Ishikawa (cell line): Measurements from ENCODE around the gene HYDIN.

ENCODE experiments used
- CEBPB ChIP-seq: IDR thresholded peaks from 2 replicates; pipeline ENCODE4 v1.6.1; 2012
- CREB1 ChIP-seq: IDR thresholded peaks from 2 replicates; pipeline ENCODE4 v1.6.1; 2012; ENCODE audit warnings: low read depth
- EGR1 ChIP-seq: IDR thresholded peaks from 2 replicates; pipeline ENCODE4 v1.6.1; 2012
- EP300 ChIP-seq: IDR thresholded peaks from 2 replicates; pipeline ENCODE4 v1.6.1; 2012; ENCODE audit warnings: borderline replicate concordance
- FOXM1 ChIP-seq: IDR thresholded peaks from 2 replicates; pipeline ENCODE4 v1.6.1; 2012; ENCODE audit warnings: low read depth, borderline replicate concordance
- NFIC ChIP-seq: IDR thresholded peaks from 2 replicates; pipeline ENCODE4 v1.6.1; 2012
- RAD21 ChIP-seq: IDR thresholded peaks from 2 replicates; pipeline ENCODE4 v1.6.1; 2012; ENCODE audit warnings: low read depth
- TAF1 ChIP-seq: IDR thresholded peaks from 2 replicates; pipeline ENCODE4 v1.6.1; 2012; ENCODE audit warnings: low read depth, mild to moderate bottlenecking
- TCF12 ChIP-seq: IDR thresholded peaks from 2 replicates; pipeline ENCODE4 v1.6.1; 2012; ENCODE audit warnings: low read depth
- TEAD4 ChIP-seq: IDR thresholded peaks from 2 replicates; pipeline ENCODE4 v1.6.1; 2012
- YY1 ChIP-seq: IDR thresholded peaks from 2 replicates; pipeline ENCODE4 v1.6.1; 2012; ENCODE audit warnings: low read depth
- ZBTB7A ChIP-seq: IDR thresholded peaks from 2 replicates; pipeline ENCODE4 v1.6.1; 2012; ENCODE audit warnings: low read depth
- TF ChIP-seq, protein P1 (sequence below): IDR thresholded peaks from 2 replicates; pipeline ENCODE4 v1.6.1; 2012; ENCODE audit warnings: low read depth, mild to moderate bottlenecking
- TF ChIP-seq, protein P2 (sequence below): IDR thresholded peaks from 2 replicates; pipeline ENCODE4 v1.6.1; 2012
- TF ChIP-seq, protein P3 (sequence below): IDR thresholded peaks from 2 replicates; pipeline ENCODE4 v1.6.1; 2012

Gene HYDIN

DNA sequence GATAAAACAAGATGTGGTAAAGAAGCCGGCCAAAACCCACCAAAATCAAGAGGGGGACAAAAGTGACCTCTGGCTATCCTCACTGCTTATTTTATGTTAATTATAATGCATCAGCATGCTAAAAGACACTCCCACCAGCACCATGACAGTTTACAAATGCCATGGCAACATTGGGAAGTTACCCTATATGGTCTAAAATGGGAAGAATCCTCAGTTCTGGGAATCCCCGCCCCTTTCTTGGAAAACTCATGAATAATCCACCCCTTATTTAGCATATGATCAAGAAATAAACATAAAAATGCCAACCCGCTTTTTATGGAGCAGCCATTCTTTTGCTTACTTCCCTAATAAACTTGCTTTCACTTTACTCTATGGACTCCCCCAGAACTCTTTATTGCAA is 33.1 kb upstream of the HYDIN start:
- TF ChIP-seq, protein P1, sequence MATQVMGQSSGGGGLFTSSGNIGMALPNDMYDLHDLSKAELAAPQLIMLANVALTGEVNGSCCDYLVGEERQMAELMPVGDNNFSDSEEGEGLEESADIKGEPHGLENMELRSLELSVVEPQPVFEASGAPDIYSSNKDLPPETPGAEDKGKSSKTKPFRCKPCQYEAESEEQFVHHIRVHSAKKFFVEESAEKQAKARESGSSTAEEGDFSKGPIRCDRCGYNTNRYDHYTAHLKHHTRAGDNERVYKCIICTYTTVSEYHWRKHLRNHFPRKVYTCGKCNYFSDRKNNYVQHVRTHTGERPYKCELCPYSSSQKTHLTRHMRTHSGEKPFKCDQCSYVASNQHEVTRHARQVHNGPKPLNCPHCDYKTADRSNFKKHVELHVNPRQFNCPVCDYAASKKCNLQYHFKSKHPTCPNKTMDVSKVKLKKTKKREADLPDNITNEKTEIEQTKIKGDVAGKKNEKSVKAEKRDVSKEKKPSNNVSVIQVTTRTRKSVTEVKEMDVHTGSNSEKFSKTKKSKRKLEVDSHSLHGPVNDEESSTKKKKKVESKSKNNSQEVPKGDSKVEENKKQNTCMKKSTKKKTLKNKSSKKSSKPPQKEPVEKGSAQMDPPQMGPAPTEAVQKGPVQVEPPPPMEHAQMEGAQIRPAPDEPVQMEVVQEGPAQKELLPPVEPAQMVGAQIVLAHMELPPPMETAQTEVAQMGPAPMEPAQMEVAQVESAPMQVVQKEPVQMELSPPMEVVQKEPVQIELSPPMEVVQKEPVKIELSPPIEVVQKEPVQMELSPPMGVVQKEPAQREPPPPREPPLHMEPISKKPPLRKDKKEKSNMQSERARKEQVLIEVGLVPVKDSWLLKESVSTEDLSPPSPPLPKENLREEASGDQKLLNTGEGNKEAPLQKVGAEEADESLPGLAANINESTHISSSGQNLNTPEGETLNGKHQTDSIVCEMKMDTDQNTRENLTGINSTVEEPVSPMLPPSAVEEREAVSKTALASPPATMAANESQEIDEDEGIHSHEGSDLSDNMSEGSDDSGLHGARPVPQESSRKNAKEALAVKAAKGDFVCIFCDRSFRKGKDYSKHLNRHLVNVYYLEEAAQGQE: no peak
- TF ChIP-seq CEBPB (no peak), NFIC (no peak), YY1 (no peak), CREB1 (no peak)
- TF ChIP-seq, protein P2, sequence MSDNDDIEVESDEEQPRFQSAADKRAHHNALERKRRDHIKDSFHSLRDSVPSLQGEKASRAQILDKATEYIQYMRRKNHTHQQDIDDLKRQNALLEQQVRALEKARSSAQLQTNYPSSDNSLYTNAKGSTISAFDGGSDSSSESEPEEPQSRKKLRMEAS: no peak

DNA sequence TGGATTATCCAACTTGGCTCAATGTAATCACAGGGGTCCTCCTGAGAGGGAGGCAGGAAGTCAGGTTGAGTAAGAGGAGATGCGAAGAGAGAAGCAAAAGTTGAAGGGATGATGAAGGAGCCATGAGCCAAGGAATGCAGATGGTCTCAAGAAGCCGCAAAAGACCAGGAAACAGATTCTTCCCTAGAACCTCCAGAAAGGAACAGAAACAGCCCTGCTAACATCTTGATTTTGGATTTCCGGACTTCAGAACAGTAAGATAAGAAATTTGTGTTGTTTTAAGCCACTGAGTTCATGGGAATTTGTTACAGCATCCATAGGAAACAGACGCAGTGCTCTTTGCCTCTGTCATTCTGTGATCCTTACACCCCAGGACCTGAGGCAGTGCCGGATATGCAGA is 31.9 kb upstream of the HYDIN start:
- TF ChIP-seq CEBPB (no peak), FOXM1 (no peak), ZBTB7A (no peak), TCF12 (no peak), YY1 (no peak), CREB1 (no peak)
- TF ChIP-seq, protein P2: no peak
- TF ChIP-seq, protein P3, sequence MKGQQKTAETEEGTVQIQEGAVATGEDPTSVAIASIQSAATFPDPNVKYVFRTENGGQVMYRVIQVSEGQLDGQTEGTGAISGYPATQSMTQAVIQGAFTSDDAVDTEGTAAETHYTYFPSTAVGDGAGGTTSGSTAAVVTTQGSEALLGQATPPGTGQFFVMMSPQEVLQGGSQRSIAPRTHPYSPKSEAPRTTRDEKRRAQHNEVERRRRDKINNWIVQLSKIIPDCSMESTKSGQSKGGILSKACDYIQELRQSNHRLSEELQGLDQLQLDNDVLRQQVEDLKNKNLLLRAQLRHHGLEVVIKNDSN: no peak

DNA sequence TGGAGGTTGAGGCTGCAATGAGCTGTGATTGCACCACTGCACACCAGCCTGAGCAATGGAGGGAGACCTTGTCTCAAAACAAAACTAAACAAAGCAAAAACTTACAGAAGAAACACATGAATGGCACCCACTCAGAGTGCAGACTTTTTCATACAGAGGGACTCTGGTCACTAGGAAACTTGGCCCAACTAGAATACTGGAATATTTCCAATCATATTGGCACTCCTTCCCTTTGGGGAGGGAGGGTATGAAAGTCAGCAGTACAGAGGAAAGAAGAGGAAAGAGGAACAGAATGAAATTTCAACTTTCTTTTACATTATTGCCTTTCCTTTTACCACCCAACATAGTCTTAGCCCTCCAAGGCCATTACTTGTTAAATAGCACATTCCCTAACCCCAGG is 30.5 kb upstream of the HYDIN start:
- TF ChIP-seq, protein P2: no peak
- no peak for TF ChIP-seq YY1
- no peak for TF ChIP-seq EGR1
- no peak for TF ChIP-seq NFIC
- TF ChIP-seq, protein P3: no peak
- no peak for TF ChIP-seq TCF12
- no peak for TF ChIP-seq CREB1
- TF ChIP-seq, protein P1: no peak
- TF ChIP-seq FOXM1: no peak
- TF ChIP-seq TAF1: no peak

DNA sequence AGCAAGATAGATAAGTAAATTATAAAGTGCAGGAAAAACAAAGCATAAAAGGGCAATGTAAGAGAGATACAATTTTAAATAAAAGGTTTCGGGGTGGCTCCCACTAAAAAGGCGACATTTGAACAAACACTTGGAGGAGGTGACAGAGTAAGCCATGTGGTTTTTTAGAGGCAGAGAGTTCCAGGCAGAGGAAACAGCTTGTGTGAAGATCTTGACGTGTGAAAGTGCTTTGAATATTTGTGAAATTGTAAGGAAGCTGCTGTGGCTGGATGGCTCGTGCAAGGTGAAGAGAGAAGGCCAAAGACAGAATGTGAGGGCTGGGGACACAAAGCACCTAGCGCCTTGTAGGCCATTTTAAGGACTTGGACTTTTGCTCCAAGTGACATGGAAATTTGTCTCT is 28.6 kb upstream of the HYDIN start:
- no peak for TF ChIP-seq TCF12
- TF ChIP-seq, protein P3: no peak
- TF ChIP-seq TEAD4: no peak
- TF ChIP-seq TAF1: no peak
- no peak for TF ChIP-seq CREB1
- no peak for TF ChIP-seq NFIC
- TF ChIP-seq, protein P1: no peak
- no peak for TF ChIP-seq RAD21
- TF ChIP-seq YY1: no peak
- TF ChIP-seq ZBTB7A: no peak
- TF ChIP-seq EP300: no peak

DNA sequence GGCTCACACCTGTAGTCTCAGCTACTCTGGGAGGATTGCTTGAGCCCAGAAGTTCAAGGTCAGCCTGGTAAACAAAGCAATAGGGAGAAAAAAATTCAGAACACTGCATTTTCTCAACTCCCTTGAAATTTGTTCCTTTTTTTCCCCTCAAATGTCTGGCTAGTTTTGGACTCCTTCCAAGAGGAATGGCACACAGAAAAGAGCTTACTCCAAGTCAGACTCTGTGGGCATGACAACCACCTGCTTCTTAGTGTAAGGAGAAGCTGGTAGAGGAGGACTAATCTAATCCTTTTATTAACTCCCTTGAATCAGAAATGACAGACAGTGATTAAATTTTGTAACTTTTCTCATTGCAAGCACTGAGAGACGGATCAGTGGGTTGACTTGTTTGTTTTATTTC is 27.9 kb upstream of the HYDIN start:
- TF ChIP-seq CREB1 (no peak), TCF12 (no peak), CEBPB (no peak), EGR1 (no peak), RAD21 (no peak), TEAD4 (no peak), ZBTB7A (no peak), EP300 (no peak), FOXM1 (no peak), TAF1 (no peak), YY1 (no peak)
- TF ChIP-seq, protein P2: no peak
- TF ChIP-seq, protein P1: no peak
- TF ChIP-seq, protein P3: no peak
